ENCODE measurements around the gene DLK1. TPM values are rescaled to one million over a fixed set of nuclear protein-coding genes. Genes with fewer than 3 reads are reported as not detected.

Gene DLK1
- total RNA-seq, 4 donors from 2014 or later, result 0.53 to 5.1 (median 3.5) TPM

GRCh38 chr14:100767788-100768536 lies 41.3 kb downstream of the DLK1 start:
- H3K9me3 ChIP-seq, result no peaks in the 10 kb centered on the region
- H3K36me3 ChIP-seq, result no peaks in the 10 kb centered on the region
- DNase-seq, result no peak
- in situ Hi-C loops (cut with MboI; ENCODE audit: low sequenced_read_pairs in 4 of 4), result no loop called here
- TF ChIP-seq CTCF (IDR thresholded peaks at IDR 0.05 in 4 of 5, conservative IDR thresholded peaks at IDR 0.05 in 1 of 5) (no peak), POLR2A (IDR thresholded peaks at IDR 0.05) (no peak)
- H3K27ac ChIP-seq, result no peak overlapping the region
- intact Hi-C loops (cut with DNase I; ENCODE audit: low total_unique reads), result no loop called here
- ATAC-seq, result no peak
- H3K27me3 ChIP-seq, result peaks cover 0 to 6% (median 5%) of the 10 kb centered on the region in 3 donors
- H3K4me1 ChIP-seq, result no peaks in the 10 kb centered on the region
- no peak overlapping the region for H3K4me3 ChIP-seq

GRCh38 chr14:100769035-100769939 lies 42.6 kb downstream of the DLK1 start:
- DNase-seq, result no peak
- in situ Hi-C loops (cut with MboI; ENCODE audit: low sequenced_read_pairs in 4 of 4) (no loop called here), intact Hi-C loops (cut with DNase I; ENCODE audit: low total_unique reads) (no loop called here)
- Histone ChIP-seq H3K27ac (no peak overlapping the region), H3K36me3 (no peaks in the 10 kb centered on the region), H3K4me1 (no peaks in the 10 kb centered on the region), H3K9me3 (no peaks in the 10 kb centered on the region), H3K27me3 (peaks cover 0 to 6% (median 5%) of the 10 kb centered on the region in 3 donors), H3K4me3 (no peak overlapping the region)
- TF ChIP-seq POLR2A (IDR thresholded peaks at IDR 0.05) (no peak), CTCF (IDR thresholded peaks at IDR 0.05 in 4 of 5, conservative IDR thresholded peaks at IDR 0.05 in 1 of 5) (no peak)
- no peak for ATAC-seq

- H3K27me3 ChIP-seq, result peaks cover 0 to 6% (median 5%) of the 10 kb centered on the region in 3 donors
- no peak overlapping the region for H3K4me3 ChIP-seq
- TF ChIP-seq CTCF (IDR thresholded peaks at IDR 0.05 in 4 of 5, conservative IDR thresholded peaks at IDR 0.05 in 1 of 5), result no peak
- no peak for TF ChIP-seq POLR2A (IDR thresholded peaks at IDR 0.05)
- H3K9me3 ChIP-seq, result no peaks in the 10 kb centered on the region
- no peaks in the 10 kb centered on the region for H3K4me1 ChIP-seq
- no peak overlapping the region for H3K27ac ChIP-seq
- H3K36me3 ChIP-seq, result no peaks in the 10 kb centered on the region
- intact Hi-C loops (cut with DNase I; ENCODE audit: low total_unique reads), result no loop called here
- in situ Hi-C loops (cut with MboI; ENCODE audit: low sequenced_read_pairs in 4 of 4), result no loop called here
- no peak for ATAC-seq
- DNase-seq, result no peak
Observed at GRCh38 chr14:100770046-100770445, 43.4 kb downstream of the DLK1 start.

GRCh38 chr14:100770605-100771120 lies 44.0 kb downstream of the DLK1 start:
- DNase-seq (no peak), ATAC-seq (no peak)
- Histone ChIP-seq H3K4me3 (no peak overlapping the region), H3K9me3 (no peaks in the 10 kb centered on the region), H3K36me3 (no peaks in the 10 kb centered on the region), H3K27me3 (peaks cover 0 to 6% (median 3%) of the 10 kb centered on the region in 3 donors), H3K4me1 (no peaks in the 10 kb centered on the region), H3K27ac (no peak overlapping the region)
- intact Hi-C loops (cut with DNase I; ENCODE audit: low total_unique reads), result no loop called here
- TF ChIP-seq POLR2A (IDR thresholded peaks at IDR 0.05) (no peak), CTCF (IDR thresholded peaks at IDR 0.05 in 4 of 5, conservative IDR thresholded peaks at IDR 0.05 in 1 of 5) (no peak)
- in situ Hi-C loops (cut with MboI; ENCODE audit: low sequenced_read_pairs in 4 of 4), result no loop called here
